Prostate gland (tissue), 2 donors: Measurements from ENCODE around the gene ZNF235. TPM values are rescaled to one million over a fixed set of nuclear protein-coding genes. Genes with fewer than 3 reads are reported as not detected.
"Not testable (repeated sequence)": the region's sequence is repeated elsewhere in the genome, so short reads cannot be mapped to it uniquely, and the experiment has no call there.

Experiments
- DNase-seq: peaks from one replicate; pipeline ENCODE4 v3.0.0-alpha.2; 2019; ENCODE audit warnings: low spot score
- H3K27ac ChIP-seq, 2 donors: fragments of 200-600 bp; sonication (generic); 2 replicates each; pipeline ENCODE4 v1.5.1; 2017 to 2019
- H3K27me3 ChIP-seq: fragments of 200-600 bp; sonication (generic); replicated peaks from 2 replicates; pipeline ENCODE4 v1.5.1; 2019; ENCODE audit not compliant: insufficient read depth
- H3K36me3 ChIP-seq, 2 donors: fragments of 200-600 bp; sonication (generic); 1 replicate in 1 of 2; 2 replicates in 1 of 2; pipeline versions ENCODE4 v1.5.1 to v1.8.1; 2017 to 2019
- H3K4me1 ChIP-seq: fragments of 200-600 bp; sonication (generic); replicated peaks from 2 replicates; pipeline ENCODE4 v1.5.1; 2019
- H3K4me3 ChIP-seq, 2 donors: fragments of 200-600 bp; sonication (generic); 2 replicates each; pipeline ENCODE4 v1.5.1; 2017 to 2019
- H3K9me3 ChIP-seq: fragments of 200-600 bp; sonication (generic); 2 replicates; pipeline ENCODE4 v1.5.1; 2017
- POLR2A ChIP-seq: fragments of 450-650 bp; IDR thresholded peaks from one replicate; pipeline ENCODE4 v1.6.1; 2016; ENCODE audit warnings: antibody characterized with exemption, mild to moderate bottlenecking
- POLR2AphosphoS5 ChIP-seq: sonication (generic); formaldehyde crosslinking; IDR thresholded peaks from one replicate; pipeline ENCODE4 v1.6.1; 2017; ENCODE audit warnings: antibody characterized with exemption
- WGBS: methylation state at CpG from one replicate; pipeline ENCODE4 v1.1.5; 2018; 5-methylcytosine and 5-hydroxymethylcytosine counted together
- intact Hi-C: fragments of 100-400 bp; cut with DNase I; formaldehyde crosslinking; loops from one replicate; pipeline ENCODE4 v1.14.2; 2022
- total RNA-seq, 2 donors: library from RNA; depleted of rRNA; stranded (reverse); fragments of >200 nt; gene quantifications; one replicate each; pipeline ENCODE4 v1.1.0, GENCODE V29; 2016
- TF ChIP-seq, protein P1 (sequence below), 4 experiments: fragments of 200-600 bp in 2 of 4; fragments of 450-650 bp in 2 of 4; sonication (generic) in 2 of 4; IDR thresholded peaks; 1 replicate in 3 of 4; 2 replicates in 1 of 4; pipeline ENCODE4 v1.5.1; 2016 to 2019; ENCODE audit warnings: antibody characterized with exemption in 4 of 4, mild to moderate bottlenecking in 2 of 4, moderate library complexity in 2 of 4

Gene ZNF235
- total RNA-seq = 10 to 100 TPM in 1 of 2 donors, 1 to 10 TPM in 1; 6.2 to 13.1 TPM

DNA sequence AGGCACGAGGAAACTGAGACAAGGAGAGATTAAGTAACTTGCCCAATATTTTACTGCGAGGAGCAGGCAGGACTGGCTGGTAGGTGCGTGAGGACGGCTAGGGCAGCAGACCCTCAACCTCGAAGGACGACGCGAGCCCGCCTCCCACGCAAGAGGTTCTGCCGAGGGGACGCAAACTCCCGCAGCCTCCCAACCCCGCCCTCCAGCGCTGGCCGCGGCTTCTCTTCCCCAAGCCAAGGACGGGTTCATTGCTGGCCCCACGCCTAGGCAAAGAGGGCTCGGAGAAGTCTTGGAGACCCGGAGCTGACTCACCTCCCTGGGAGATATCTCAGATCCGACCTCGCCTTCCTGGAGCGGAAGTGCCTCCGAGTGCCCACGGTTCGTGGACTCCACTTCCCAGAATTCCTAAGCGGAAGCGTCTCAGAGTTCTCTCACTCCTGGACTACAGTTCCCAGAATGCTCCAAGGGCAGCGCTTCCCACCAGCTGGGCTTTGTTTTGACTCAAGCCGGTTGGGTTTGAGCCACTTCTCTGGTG lies at the start of gene ZNF235:
Gene ZNF235 (minus strand): TSS at position 367 of the 535 bp plus-strand sequence. CDS start 1,621 bp downstream, outside the sequence.
- TF ChIP-seq, protein P1, sequence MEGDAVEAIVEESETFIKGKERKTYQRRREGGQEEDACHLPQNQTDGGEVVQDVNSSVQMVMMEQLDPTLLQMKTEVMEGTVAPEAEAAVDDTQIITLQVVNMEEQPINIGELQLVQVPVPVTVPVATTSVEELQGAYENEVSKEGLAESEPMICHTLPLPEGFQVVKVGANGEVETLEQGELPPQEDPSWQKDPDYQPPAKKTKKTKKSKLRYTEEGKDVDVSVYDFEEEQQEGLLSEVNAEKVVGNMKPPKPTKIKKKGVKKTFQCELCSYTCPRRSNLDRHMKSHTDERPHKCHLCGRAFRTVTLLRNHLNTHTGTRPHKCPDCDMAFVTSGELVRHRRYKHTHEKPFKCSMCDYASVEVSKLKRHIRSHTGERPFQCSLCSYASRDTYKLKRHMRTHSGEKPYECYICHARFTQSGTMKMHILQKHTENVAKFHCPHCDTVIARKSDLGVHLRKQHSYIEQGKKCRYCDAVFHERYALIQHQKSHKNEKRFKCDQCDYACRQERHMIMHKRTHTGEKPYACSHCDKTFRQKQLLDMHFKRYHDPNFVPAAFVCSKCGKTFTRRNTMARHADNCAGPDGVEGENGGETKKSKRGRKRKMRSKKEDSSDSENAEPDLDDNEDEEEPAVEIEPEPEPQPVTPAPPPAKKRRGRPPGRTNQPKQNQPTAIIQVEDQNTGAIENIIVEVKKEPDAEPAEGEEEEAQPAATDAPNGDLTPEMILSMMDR (IDR thresholded peaks at IDR 0.05) = no peak
- TF ChIP-seq POLR2AphosphoS5 = peak; percentile 97
- H3K27me3 ChIP-seq = no peaks in the 10 kb centered on the region
- intact Hi-C loops = no loop called here
- no peaks in the 10 kb centered on the region for H3K36me3 ChIP-seq
- peak; percentile 94 for DNase-seq
- H3K4me3 ChIP-seq = peak within 1 kb of the TSS; percentile 74 to 84
- H3K27ac ChIP-seq = peak within 1 kb of the TSS; percentile 76 to 80
- WGBS = 2% methylated on average over 31 of the region's 31 CpGs
- no peaks in the 10 kb centered on the region for H3K4me1 ChIP-seq
- H3K9me3 ChIP-seq = no peaks in the 10 kb centered on the region

DNA sequence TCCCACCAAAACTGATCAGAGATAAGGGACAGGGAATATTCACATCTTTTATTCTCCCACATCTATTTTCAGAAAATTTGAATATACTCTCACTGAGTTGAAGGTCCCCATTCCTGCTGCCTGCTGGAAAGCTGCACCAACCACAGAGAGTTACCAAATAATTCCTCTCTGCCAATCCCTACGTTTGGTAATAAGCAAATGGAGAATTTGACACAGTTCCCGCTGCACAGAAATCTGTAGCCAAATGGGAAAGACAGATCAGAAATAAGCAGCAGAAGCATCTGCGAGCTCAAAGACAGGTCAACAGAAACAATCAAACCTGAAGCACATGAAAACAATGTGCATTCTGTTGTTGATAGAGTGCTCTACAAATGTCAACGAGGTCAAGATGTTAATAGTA lies 41.7 kb upstream of the ZNF235 start:
- no peaks in the 10 kb centered on the region for H3K27me3 ChIP-seq
- H3K4me3 ChIP-seq = no peak overlapping the region
- DNase-seq = no peak
- no peak overlapping the region for H3K27ac ChIP-seq
- H3K9me3 ChIP-seq = no peaks in the 10 kb centered on the region
- no peaks in the 10 kb centered on the region for H3K36me3 ChIP-seq
- no peak for TF ChIP-seq POLR2A
- no peaks in the 10 kb centered on the region for H3K4me1 ChIP-seq
- WGBS = 85% methylated on average over 4 of the region's 4 CpGs
- intact Hi-C loops = no loop called here

DNA sequence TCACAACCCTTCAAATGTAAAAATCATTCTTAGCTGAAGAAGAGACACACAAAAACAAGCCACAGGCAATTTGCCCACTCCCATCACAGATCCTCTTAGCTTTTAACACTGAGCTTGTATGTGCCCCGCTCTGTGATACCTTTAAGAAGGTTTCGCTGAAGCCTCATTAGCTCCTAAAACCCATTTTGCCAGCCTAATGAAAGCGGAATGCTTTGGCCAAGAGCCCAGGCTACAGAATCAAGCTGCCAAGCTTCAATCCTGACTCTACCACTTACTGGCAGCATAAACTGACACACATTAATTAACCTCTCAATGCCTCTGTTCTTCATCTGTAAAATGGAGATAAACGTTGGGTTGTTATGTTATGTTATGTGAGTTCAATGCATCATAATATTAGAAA lies 41.1 kb upstream of the ZNF235 start:
- Histone ChIP-seq H3K4me1 (no peaks in the 10 kb centered on the region), H3K4me3 (no peak overlapping the region), H3K36me3 (no peaks in the 10 kb centered on the region), H3K27ac (no peak overlapping the region), H3K27me3 (no peaks in the 10 kb centered on the region), H3K9me3 (no peaks in the 10 kb centered on the region)
- 75% methylated on average over 4 of the region's 4 CpGs for WGBS
- DNase-seq = no peak
- TF ChIP-seq, protein P1 (IDR thresholded peaks at IDR 0.05) = no peak
- TF ChIP-seq POLR2AphosphoS5 (no peak), POLR2A (no peak)
- intact Hi-C loops = no loop called here

DNA sequence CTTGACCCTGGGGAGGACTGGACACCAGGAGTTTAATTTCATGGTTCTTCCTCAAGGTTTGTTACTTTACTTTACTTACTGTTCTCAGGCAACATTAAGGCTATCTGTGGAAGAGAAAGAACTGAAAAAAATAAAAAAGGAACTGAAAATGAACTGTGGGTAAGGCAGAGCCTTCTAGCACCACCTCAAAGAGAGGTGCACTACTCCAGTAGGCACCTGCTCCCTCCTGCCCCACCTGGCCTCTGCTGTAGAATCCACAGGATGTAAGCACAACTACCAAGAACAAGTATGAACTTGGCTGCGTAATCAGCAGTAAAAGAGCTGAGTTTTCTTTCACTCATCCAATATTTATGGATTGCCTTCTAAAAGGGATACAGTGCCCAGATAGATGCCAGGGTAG lies 39.4 kb upstream of the ZNF235 start:
- 67% methylated on average over 1 of the region's 1 CpG for WGBS
- no peak overlapping the region for H3K27ac ChIP-seq
- H3K9me3 ChIP-seq = no peaks in the 10 kb centered on the region
- no peak for DNase-seq
- H3K4me1 ChIP-seq = no peaks in the 10 kb centered on the region
- H3K36me3 ChIP-seq = no peaks in the 10 kb centered on the region
- intact Hi-C loops = no loop called here
- no peaks in the 10 kb centered on the region for H3K27me3 ChIP-seq
- TF ChIP-seq, protein P1 (IDR thresholded peaks at IDR 0.05) = no peak
- TF ChIP-seq POLR2AphosphoS5 = no peak
- no peak for TF ChIP-seq POLR2A
- no peak overlapping the region for H3K4me3 ChIP-seq

DNA sequence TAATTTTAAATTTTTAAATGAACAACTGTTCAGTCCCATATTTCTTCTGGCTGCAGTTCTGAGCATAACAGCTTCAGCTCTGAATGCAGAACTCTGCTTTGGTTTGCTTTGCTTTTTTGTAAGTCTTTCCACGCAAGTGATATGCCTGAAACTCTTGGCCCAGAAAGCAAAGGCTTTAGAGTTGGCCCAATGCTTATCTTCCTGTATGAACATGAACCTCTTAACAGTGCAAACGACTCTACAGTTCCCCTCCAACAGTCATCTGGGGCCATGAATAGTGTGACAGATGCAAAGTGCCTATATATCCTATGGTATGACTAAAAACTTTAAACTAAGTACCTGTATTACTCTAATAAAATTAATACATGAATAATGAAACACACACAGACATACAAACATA lies 37.0 kb upstream of the ZNF235 start:
- TF ChIP-seq, protein P1 (IDR thresholded peaks at IDR 0.05) = no peak
- TF ChIP-seq POLR2A = no peak
- TF ChIP-seq POLR2AphosphoS5 = no peak
- no peaks in the 10 kb centered on the region for H3K4me1 ChIP-seq
- no peaks in the 10 kb centered on the region for H3K36me3 ChIP-seq
- 95% methylated on average over 2 of the region's 2 CpGs for WGBS
- no peaks in the 10 kb centered on the region for H3K27me3 ChIP-seq
- no peak overlapping the region for H3K27ac ChIP-seq
- intact Hi-C loops = no loop called here
- H3K4me3 ChIP-seq = no peak overlapping the region
- no peaks in the 10 kb centered on the region for H3K9me3 ChIP-seq
- no peak for DNase-seq

DNA sequence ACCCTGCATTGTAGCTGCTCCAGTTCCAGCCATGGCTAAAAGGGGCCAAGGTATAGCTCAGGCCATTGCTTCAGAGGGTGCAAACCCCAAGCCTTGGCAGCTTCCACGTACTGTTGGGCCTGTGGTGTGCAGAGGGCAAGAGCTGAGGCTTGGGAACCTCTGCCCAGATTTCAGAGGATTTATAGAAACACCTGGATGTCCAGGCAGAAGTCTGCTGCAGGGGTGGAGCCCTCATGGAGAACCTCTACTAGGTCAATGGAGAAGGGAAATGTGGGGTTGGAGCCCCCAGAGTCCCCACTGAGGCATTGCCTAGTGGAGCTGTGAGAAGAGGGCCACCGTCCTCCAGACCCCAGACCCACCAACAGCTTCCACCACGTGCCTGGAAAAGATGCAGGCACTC lies 29.8 kb upstream of the ZNF235 start:
- intact Hi-C loops, H3K27ac ChIP-seq, H3K27me3 ChIP-seq, H3K4me3 ChIP-seq, H3K9me3 ChIP-seq, H3K4me1 ChIP-seq, DNase-seq: not testable (repeated sequence)
- H3K36me3 ChIP-seq = peaks cover 20% of the 10 kb centered on the region in 2 donors
- whole genome bisulfite sequencing = 60% methylated on average over 3 of the region's 3 CpGs
